Mucosa of gallbladder (tissue), 1 donor: Measurements from ENCODE around the gene ASF1B. TPM values are rescaled to one million over a fixed set of nuclear protein-coding genes. Genes with fewer than 3 reads are reported as not detected.

ENCODE experiments used
- DNase-seq: peaks from one replicate; pipeline ENCODE4 v3.0.0-alpha.2; 2020; ENCODE audit warnings: low spot score
- total RNA-seq: library from RNA; stranded (reverse); gene quantifications from one replicate; pipeline ENCODE4 v1.2.1, GENCODE V29; 2021
- donor health status: DM: no; HTN: no; CAD: no.

Gene ASF1B
- total RNA-seq, 1 donor from 2014 or later = 1.7 TPM

- no peak for DNase-seq
Measured at GRCh38 chr19:14138576-14139265, 2.3 kb upstream of the ASF1B start.

GRCh38 chr19:14135985-14136508 lies 342 bp downstream of the ASF1B start:
- no peak for DNase-seq

- DNase-seq = no peak
Measured at GRCh38 chr19:14135355-14135754, 1.0 kb downstream of the ASF1B start.

GRCh38 chr19:14127929-14128509 lies 8.4 kb downstream of the ASF1B start:
- no peak for DNase-seq

GRCh38 chr19:14127176-14127575 lies 9.2 kb downstream of the ASF1B start:
- no peak for DNase-seq

GRCh38 chr19:14122924-14123323 lies 13.5 kb downstream of the ASF1B start:
- DNase-seq = no peak

- no peak for DNase-seq
Measured at GRCh38 chr19:14120497-14120780, 15.9 kb downstream of the ASF1B start.

- no peak for DNase-seq
Measured at GRCh38 chr19:14119644-14120496, 16.5 kb downstream of the ASF1B start.

GRCh38 chr19:14119146-14119545 lies 17.2 kb downstream of the ASF1B start:
- DNase-seq = no peak

- DNase-seq = peak; percentile 76
Measured at GRCh38 chr19:14118165-14119051, 18.0 kb downstream of the ASF1B start.

GRCh38 chr19:14117668-14118164 lies 18.7 kb downstream of the ASF1B start, which contains the start of gene PRKACA:
Gene PRKACA, minus strand, starts transcription at chr19:14117762. Its CDS starts 215 bp downstream, at chr19:14117547.
- DNase-seq = peak; percentile 99

- DNase-seq = no peak
Measured at GRCh38 chr19:14116918-14117578, 19.3 kb downstream of the ASF1B start.

GRCh38 chr19:14116525-14116917 lies 19.9 kb downstream of the ASF1B start:
- no peak for DNase-seq

- DNase-seq = no peak
Measured at GRCh38 chr19:14115756-14116155, 20.6 kb downstream of the ASF1B start.

GRCh38 chr19:14114854-14115253 lies 21.5 kb downstream of the ASF1B start:
- DNase-seq = peak; percentile 44

GRCh38 chr19:14114439-14114838 lies 21.9 kb downstream of the ASF1B start:
- DNase-seq = no peak

GRCh38 chr19:14113762-14114414 lies 22.5 kb downstream of the ASF1B start:
- no peak for DNase-seq

- no peak for DNase-seq
Measured at GRCh38 chr19:14112809-14113385, 23.5 kb downstream of the ASF1B start.

- no peak for DNase-seq
Measured at GRCh38 chr19:14112051-14112808, 24.2 kb downstream of the ASF1B start.
